NCI-H2227 (cell line): ENCODE measurements around the gene HIGD2A.

Source experiments
- DNase-seq: peaks from one replicate; lab custom pipeline; 2025; ENCODE audit not compliant: unreplicated experiment; lab: John Stamatoyannopoulos, UW

HIGD2A gene

GRCh38 chr5:176388444-176389134 is at the start of gene HIGD2A, which contains the start of gene NOP16:
Gene HIGD2A (plus strand): TSS chr5:176388751. CDS start chr5:176388820, 69 bp downstream.
Gene NOP16 (minus strand): TSS chr5:176388598. CDS start chr5:176388539, 59 bp downstream.
- DNase-seq = peak; percentile 96

- DNase-seq = no peak
Measured at GRCh38 chr5:176339304-176339703, 49.2 kb upstream of the HIGD2A start.

- no peak for DNase-seq
Measured at GRCh38 chr5:176341325-176342157, 47.0 kb upstream of the HIGD2A start.

GRCh38 chr5:176342158-176342483 is 46.4 kb upstream of the HIGD2A start:
- DNase-seq = no peak

GRCh38 chr5:176342766-176343458 is 45.6 kb upstream of the HIGD2A start:
- no peak for DNase-seq

GRCh38 chr5:176350416-176350815 is 38.1 kb upstream of the HIGD2A start:
- DNase-seq = no peak

- DNase-seq = no peak
Measured at GRCh38 chr5:176352116-176352878, 36.3 kb upstream of the HIGD2A start.

GRCh38 chr5:176353533-176353932 is 35.0 kb upstream of the HIGD2A start:
- no peak for DNase-seq

- DNase-seq = no peak
Measured at GRCh38 chr5:176355400-176356178, 33.0 kb upstream of the HIGD2A start.

- no peak for DNase-seq
Measured at GRCh38 chr5:176356179-176356566, 32.4 kb upstream of the HIGD2A start.

GRCh38 chr5:176359658-176360057 is 28.9 kb upstream of the HIGD2A start:
- DNase-seq = no peak

GRCh38 chr5:176360894-176361436 is 27.6 kb upstream of the HIGD2A start:
- peak; percentile 32 for DNase-seq

- peak; percentile 86 for DNase-seq
Measured at GRCh38 chr5:176361437-176362232, 26.9 kb upstream of the HIGD2A start, which contains the start of gene KIAA1191. Gene KIAA1191 (minus strand): TSS chr5:176361764. CDS start chr5:176359508, 2,256 bp downstream.

GRCh38 chr5:176362233-176362490 is 26.4 kb upstream of the HIGD2A start:
- DNase-seq = no peak

- DNase-seq = no peak
Measured at GRCh38 chr5:176364765-176365350, 23.7 kb upstream of the HIGD2A start.

- peak; percentile 71 for DNase-seq
Measured at GRCh38 chr5:176365351-176366231, 23.0 kb upstream of the HIGD2A start, which contains the start of gene ARL10. Gene ARL10 (plus strand): TSS chr5:176365487. CDS start chr5:176365564, 77 bp downstream.

- DNase-seq = peak; percentile 28
Measured at GRCh38 chr5:176366232-176366894, 22.2 kb upstream of the HIGD2A start.
